ENCODE data around the gene ENOX1.

Gene ENOX1

GRCh38 chr13:43653395-43653794 is 133.4 kb downstream of the ENOX1 start:
- no peak for TF ChIP-seq CTCF (conservative IDR thresholded peaks at IDR 0.05; ENCODE audit: low read length)
- no peak overlapping the region for H3K4me3 ChIP-seq (ENCODE audit: low read length)
- DNase-seq (ENCODE audit: low read depth), result no peak

GRCh38 chr13:43652760-43653159 is 134.0 kb downstream of the ENOX1 start:
- no peak for DNase-seq (ENCODE audit: low read depth)
- TF ChIP-seq CTCF (conservative IDR thresholded peaks at IDR 0.05; ENCODE audit: low read length), result no peak
- H3K4me3 ChIP-seq (ENCODE audit: low read length), result no peak overlapping the region

- DNase-seq (ENCODE audit: low read depth), result no peak
- TF ChIP-seq CTCF (conservative IDR thresholded peaks at IDR 0.05; ENCODE audit: low read length), result no peak
- no peak overlapping the region for H3K4me3 ChIP-seq (ENCODE audit: low read length)
These were observed 135.9 kb downstream of the ENOX1 start for GRCh38 chr13:43650882-43651281.

GRCh38 chr13:43648733-43649132 is 138.0 kb downstream of the ENOX1 start:
- no peak for TF ChIP-seq CTCF (conservative IDR thresholded peaks at IDR 0.05; ENCODE audit: low read length)

GRCh38 chr13:43647471-43647870 is 139.3 kb downstream of the ENOX1 start:
- H3K4me3 ChIP-seq (ENCODE audit: low read length), result no peak overlapping the region
- no peak for TF ChIP-seq CTCF (conservative IDR thresholded peaks at IDR 0.05; ENCODE audit: low read length)
- DNase-seq (ENCODE audit: low read depth), result no peak

More at GRCh38 chr13:43648733-43649132, 138.0 kb downstream of the ENOX1 start:
- DNase-seq (ENCODE audit: low read depth), result no peak
- H3K4me3 ChIP-seq (ENCODE audit: low read length), result no peak overlapping the region

- TF ChIP-seq CTCF (conservative IDR thresholded peaks at IDR 0.05; ENCODE audit: low read length), result no peak
- DNase-seq (ENCODE audit: low read depth), result no peak
- H3K4me3 ChIP-seq (ENCODE audit: low read length), result no peak overlapping the region
These were observed 146.3 kb downstream of the ENOX1 start for GRCh38 chr13:43640476-43640875.

- no peak for TF ChIP-seq CTCF (conservative IDR thresholded peaks at IDR 0.05; ENCODE audit: low read length)
- no peak for DNase-seq (ENCODE audit: low read depth)
These were observed 155.7 kb downstream of the ENOX1 start for GRCh38 chr13:43631106-43631505.

More at GRCh38 chr13:43631106-43631505, 155.7 kb downstream of the ENOX1 start:
- no peak overlapping the region for H3K4me3 ChIP-seq (ENCODE audit: low read length)
